KOPT-K1 (cell line): ENCODE measurements around the gene TFAP2B.

Source experiments
- H3K27ac ChIP-seq: fragments of 200-600 bp; sonication (generic); 2 replicates; pipeline ENCODE4 v1.5.1; 2016; ENCODE audit warnings: antibody characterized with exemption, mild to moderate bottlenecking, low read depth, low read length; ENCODE audit not compliant: poor library complexity, severe bottlenecking
- H3K36me3 ChIP-seq: fragments of 200-600 bp; sonication (generic); 2 replicates; pipeline ENCODE4 v1.5.1; 2017; ENCODE audit warnings: antibody characterized with exemption, mild to moderate bottlenecking, low read length, moderate library complexity; ENCODE audit not compliant: insufficient read depth
- H3K9me3 ChIP-seq: fragments of 200-600 bp; sonication (generic); 2 replicates; pipeline ENCODE4 v1.5.1; 2017; ENCODE audit warnings: antibody characterized with exemption, low read length, mild to moderate bottlenecking; ENCODE audit not compliant: insufficient read depth, poor library complexity, severe bottlenecking

TFAP2B gene

DNA sequence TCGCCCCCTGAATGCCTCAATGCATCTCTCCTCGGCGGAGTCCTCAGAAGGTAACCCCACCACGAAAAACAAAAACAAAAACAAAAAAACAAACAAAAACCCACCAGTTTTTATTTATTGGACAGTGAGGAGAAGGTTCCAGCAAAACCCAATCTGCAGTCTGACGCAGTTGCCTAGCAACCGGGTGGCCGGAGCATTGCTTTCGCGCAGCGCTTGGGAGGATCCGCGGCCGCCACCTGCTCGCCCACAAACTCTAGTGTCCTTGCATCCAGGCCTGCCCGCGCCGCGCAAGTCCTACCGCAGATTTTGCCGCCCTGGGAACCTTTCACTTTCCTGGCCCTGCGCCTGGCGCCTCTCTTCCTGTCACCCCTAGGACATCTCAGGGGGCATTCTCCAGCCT, 17.6 kb downstream of the TFAP2B start:
- Histone ChIP-seq H3K9me3 (no peaks in the 10 kb centered on the region), H3K36me3 (no peaks in the 10 kb centered on the region), H3K27ac (no peak overlapping the region)

DNA sequence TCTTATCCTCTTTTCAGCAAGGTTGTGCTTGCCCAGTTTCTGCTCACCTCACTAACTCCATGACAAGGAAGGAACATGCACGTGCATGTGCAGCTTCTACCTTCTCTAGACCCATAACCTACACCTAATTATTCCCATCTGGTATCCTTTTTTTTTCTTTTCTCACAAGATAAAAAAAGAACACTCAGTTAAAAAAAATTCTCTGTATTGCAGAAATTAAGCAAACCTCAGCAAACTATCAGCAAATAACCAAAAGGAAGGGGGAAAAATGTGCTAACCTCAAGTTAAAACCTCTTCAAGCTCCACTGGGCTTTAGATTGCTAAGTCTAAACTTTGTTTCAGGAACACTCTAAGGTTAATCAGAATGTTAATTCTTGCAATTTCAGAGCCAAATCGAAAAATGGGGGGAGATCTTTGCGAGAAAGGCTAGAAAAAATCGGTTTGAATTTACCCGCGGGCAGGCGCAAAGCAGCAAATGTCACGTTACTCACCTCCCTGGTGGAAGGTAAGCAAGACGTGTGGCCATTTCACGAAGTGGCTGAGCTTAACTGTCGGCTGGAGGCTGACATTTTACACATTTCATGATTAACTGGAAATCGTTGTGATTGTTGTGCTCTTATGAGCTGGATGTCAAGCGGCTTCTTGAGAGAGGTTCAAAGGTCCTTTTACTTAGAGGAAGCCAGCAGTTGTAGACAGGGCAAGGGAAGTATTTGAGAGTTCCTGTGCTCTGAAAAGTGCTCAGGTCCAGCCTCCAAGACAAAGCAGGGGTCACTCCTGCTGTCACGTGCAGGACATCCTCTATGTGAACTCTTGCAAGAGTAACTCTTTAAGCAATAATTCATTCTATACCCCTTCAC, 19.1 kb downstream of the TFAP2B start:
- H3K27ac ChIP-seq, result no peak overlapping the region
- no peaks in the 10 kb centered on the region for H3K36me3 ChIP-seq

DNA sequence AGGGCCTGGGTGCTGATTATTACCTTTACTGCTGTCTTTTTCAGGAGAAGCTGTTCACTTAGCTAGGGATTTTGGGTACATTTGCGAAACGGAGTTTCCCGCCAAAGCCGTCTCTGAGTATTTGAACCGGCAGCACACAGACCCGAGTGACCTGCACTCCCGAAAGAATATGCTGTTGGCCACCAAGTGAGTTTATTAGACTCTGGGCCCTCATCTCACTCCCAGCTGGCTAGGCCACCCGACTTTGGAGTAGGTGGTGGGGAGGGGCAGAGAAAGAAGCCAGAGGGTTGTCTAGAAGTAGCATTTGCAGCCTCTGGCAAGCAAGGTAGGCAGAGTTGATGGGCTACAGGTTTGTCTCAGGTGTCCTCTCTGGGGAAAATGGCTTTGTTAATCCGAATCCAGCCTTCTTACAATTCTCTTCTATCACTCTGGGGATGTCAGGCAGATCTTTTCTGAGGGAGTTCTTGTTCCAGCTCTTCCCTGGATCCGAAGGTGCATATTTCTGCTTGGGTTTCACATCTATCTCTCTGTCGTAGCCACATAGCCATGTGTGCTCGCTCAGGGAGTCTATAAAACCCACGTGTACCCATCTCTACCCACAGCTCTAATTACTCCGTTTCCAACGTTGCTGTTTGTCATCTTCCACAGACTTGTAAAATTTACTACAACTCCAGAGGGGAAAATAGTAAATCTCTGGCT, 21.6 kb downstream of the TFAP2B start:
- Histone ChIP-seq H3K9me3 (no peaks in the 10 kb centered on the region), H3K27ac (no peak overlapping the region), H3K36me3 (no peaks in the 10 kb centered on the region)

More for the DNA sequence above, 19.1 kb downstream of the TFAP2B start:
- H3K9me3 ChIP-seq, result no peaks in the 10 kb centered on the region

DNA sequence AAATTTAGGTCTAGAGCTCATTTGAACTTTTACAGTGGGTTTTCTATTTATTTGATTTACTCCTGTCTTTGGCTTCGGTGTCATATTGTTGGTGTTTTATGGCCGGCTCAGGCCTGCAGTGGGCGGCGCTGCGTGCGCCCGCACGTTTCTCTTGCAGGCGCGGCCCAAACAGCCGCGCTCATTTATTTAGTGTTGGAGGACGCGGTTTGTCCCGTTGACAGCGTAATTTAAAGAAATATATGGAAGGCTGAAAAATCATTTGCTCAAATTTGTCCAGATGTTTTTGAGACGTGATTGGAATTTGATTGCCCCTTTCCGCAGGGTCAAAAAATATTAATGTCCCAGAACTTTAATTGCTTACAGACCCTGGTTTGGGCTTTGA, 22.1 kb downstream of the TFAP2B start:
- Histone ChIP-seq H3K9me3 (no peaks in the 10 kb centered on the region), H3K27ac (no peak overlapping the region), H3K36me3 (no peaks in the 10 kb centered on the region)

DNA sequence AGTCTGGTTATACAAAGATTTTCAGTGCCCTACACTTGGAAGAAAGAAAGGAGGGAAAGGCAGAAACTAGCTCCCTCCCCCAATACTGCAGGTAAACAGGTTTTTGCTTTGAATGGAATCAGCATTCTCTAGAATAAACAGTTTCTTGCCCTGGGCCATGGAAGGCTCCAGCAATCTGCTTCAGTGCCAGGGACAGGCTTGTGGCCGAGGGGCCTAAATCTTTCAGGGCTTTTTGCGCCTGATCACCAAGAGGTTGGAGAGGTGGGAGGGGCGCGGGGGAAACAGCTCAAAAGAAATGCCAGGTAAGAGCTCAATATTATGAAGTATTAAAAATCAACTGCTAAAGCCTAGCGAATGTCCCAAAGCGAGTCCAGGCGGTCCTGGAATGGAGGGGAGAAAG, 23.8 kb downstream of the TFAP2B start:
- Histone ChIP-seq H3K27ac (no peak overlapping the region), H3K9me3 (no peaks in the 10 kb centered on the region), H3K36me3 (no peaks in the 10 kb centered on the region)

DNA sequence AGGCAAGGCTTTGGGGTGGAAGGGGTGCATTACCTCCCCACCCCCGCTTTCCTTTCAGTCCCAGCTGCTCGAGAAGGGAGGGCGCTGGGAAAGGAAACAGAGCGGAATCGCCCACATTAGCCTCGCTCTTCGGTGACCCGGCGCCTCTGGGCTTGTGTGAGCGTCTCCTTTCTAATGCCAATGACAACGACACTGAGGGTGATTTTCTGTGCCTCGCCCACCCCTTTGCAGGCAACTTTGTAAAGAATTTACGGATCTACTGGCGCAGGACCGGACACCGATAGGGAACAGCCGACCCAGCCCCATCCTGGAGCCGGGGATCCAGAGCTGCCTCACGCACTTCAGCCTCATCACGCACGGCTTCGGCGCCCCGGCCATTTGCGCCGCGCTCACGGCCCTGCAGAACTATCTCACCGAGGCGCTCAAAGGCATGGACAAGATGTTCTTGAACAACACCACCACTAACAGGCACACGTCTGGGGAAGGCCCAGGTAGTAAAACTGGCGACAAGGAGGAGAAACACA, 24.3 kb downstream of the TFAP2B start:
- H3K27ac ChIP-seq, result no peak overlapping the region
- H3K36me3 ChIP-seq, result no peaks in the 10 kb centered on the region
- no peaks in the 10 kb centered on the region for H3K9me3 ChIP-seq

DNA sequence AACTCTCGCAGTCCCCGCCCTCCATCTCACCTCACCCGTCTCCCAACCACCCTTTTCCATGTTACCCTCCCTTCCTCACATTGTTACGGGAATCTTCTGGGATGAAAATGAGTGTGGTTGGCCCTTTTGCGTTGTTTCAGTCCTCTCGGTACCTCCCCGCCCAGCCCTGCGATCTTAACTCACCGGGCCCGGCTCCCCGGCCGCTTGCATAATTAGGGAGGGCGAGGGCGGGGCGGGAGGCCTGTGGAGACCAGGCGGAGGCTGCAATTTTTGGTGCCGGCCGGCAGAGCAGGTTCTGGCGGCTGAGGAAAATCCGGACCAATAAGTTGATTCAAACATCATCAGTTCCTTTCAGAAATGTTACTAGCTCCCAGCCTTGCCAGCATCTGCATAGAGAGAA, 25.2 kb downstream of the TFAP2B start:
- no peaks in the 10 kb centered on the region for H3K9me3 ChIP-seq
- H3K36me3 ChIP-seq, result no peaks in the 10 kb centered on the region
- H3K27ac ChIP-seq, result no peak overlapping the region

DNA sequence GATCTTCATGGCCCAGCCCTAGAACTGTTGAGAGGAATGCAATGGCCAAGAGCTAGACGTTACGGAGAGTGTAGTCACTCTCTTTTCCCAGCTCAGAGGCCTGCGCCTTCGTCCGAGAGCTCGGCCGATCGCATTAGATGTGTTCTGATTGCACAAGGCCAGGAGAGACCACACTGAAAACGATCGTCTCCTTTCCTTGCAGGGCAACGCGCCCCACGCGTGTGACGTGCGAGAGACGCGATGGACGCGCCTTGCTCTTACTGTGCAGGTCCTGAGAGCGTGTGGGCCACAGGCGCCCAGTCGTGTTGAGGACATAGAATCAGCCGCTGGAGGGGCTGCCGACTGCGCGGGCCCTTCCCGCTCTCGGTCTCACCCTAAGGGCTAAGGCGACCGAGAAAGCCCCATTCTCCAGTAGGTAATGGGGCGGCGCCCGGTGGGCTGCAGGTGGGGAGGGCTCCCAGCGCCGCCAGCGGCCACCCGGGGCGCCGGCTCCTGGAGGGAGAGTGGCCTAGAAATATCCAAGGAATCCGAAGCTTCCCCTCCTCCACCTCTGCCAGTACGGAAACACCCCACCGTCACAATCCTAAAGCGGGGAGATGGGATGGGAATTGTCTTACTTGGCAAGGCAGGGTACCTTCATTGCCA, 26.9 kb downstream of the TFAP2B start:
- no peaks in the 10 kb centered on the region for H3K9me3 ChIP-seq
- no peaks in the 10 kb centered on the region for H3K36me3 ChIP-seq
- H3K27ac ChIP-seq, result no peak overlapping the region

DNA sequence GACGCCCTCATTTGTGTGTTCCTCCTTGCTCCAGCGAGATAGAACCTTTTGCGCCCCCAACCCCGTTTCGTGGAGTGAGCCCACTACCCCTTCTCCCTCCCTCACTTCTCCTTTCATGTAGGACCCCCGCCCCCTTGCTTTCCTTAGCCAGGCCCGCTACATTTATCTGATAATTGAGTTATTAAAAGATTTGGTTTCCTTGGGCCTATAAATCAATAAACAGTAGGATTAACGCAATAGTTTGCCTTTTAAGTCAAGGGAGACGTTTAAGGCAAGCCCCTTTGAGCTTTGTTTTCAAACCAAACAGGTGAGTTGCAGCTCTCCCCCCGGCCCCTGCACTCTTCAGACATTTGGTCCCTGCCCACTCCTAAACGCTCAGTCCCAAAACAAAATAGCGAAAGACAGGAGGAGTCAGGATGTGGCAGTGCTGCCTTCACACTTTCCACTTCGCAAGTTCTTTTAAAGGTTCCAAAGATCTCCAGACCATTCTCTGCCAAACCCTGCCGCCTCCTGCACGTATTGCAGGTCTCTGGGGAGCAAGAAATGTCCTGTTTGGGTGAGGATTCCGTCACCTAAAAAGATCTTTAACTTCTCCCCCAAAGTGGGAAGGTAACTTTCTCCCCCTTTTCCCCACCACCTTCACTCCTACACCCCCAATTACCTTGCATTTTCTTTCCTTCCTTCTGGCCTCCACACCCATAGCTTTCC, 27.6 kb downstream of the TFAP2B start:
- Histone ChIP-seq H3K27ac (no peak overlapping the region), H3K36me3 (no peaks in the 10 kb centered on the region), H3K9me3 (no peaks in the 10 kb centered on the region)

DNA sequence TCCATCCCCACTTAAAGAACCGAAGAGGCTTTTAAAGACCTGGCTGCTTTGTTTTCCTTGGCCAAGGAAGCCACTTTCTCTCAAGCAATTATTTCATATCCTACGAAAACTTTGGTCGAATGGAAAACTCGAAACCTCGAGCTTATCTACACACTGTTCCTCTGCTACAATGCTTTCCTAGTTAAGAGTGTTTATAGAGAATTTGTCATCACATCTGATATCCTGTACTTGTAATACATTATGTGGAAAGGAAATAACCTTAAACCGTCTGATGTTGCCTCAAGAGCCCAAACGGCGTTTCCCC, 28.1 kb downstream of the TFAP2B start:
- Histone ChIP-seq H3K27ac (no peak overlapping the region), H3K36me3 (no peaks in the 10 kb centered on the region), H3K9me3 (no peaks in the 10 kb centered on the region)

DNA sequence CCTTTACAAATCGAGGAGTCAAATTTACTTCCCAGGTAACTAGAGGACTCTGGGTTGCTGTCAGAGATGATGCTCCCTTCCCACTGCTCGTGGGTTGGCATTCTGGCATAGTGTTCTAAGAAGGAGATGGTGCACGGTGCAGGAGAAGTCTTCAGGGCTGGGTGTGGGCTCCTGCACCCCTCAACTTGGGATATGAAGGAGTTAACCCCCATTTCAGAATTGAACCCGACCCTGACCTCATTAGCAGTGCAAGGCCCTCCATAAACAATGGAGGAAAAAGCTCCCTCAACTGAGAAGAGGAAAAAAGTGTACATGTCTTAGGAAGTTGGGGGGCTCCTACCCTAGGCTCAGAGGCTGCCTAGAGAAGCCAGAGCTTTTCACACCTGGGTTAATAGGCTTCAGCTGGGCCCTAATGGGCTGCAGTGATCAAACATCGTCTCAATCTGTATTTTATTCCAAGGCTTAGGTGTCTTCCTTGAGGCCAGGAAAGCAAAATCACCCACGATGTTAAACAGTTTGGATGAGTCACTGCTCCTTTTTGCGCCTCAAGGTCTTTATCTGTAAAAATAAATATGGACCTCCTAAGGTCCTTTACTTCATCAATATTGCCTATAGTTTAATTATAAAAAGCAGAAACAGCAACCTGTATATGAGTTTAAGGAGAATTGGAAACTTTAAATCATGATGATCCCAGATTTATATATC, 29.4 kb downstream of the TFAP2B start:
- H3K9me3 ChIP-seq, result no peaks in the 10 kb centered on the region
- no peaks in the 10 kb centered on the region for H3K36me3 ChIP-seq
- H3K27ac ChIP-seq, result no peak overlapping the region

DNA sequence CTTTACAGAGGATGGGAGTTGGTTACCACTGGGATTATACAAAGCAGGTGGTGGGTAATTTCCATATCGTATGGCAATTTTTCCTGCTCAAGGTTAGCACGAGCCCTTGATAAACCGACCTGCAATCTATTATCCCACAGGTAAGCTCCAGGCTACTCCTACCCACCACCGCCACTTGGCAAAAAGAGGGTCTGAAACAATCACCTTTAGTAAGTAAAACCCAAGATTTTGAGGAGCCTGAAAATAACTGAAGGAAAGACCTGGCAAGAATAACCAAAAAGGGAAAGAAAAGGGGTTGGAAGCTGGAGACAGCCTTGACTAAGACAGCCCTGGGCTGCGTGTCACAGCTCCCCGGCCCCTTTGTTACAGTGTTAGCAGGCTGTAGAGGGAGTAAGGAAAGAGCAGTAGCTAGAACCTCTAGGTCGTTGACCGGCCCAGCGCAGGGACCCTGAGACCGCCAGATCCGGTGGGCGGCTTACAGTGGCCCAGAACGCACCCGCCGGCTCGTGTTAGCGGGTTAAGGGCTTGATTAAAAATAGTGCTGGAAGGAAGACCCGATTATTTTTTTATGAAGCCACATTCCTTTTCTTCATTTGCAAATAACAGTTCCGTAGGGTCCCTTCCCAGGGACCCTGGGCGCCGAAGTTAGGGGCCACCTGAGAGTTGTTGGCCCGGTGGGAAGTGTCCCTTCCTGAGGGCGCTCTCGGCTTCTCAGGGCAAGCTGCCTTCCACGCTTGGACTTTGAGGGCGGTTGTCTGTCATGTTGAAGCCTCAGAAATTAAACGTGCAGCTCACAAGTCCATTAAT, 30.5 kb downstream of the TFAP2B start:
- Histone ChIP-seq H3K9me3 (no peaks in the 10 kb centered on the region), H3K36me3 (no peaks in the 10 kb centered on the region), H3K27ac (no peak overlapping the region)

DNA sequence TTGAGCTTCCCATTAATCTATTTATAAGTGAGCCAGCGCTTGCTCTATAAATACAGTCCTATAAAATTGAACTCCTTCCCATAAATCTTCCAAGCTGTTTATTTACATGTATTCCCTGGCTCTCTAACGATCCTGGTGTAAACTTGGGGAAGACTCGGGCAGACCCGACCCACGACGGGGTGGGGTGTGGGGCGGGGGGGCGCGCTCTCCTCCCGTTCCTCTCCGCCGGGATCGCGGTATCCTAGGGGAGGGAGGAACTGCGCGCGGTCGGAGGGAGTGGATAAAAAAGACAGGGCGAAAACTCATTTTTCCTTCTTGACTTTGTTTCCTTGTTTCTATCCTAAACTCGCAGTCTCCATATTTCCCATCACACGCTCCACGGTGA, 31.1 kb downstream of the TFAP2B start:
- no peak overlapping the region for H3K27ac ChIP-seq
- H3K36me3 ChIP-seq, result no peaks in the 10 kb centered on the region
- H3K9me3 ChIP-seq, result no peaks in the 10 kb centered on the region
